HFF-Myc (cell line): Measurements from ENCODE around the gene ADAM22.

Source experiments
- DNase-seq: peaks from one replicate; pipeline ENCODE4 v3.0.0-alpha.2; 2011; ENCODE audit warnings: low read depth; ENCODE audit errors: extremely low read depth
- H3K4me3 ChIP-seq: replicated peaks from 2 replicates; pipeline ENCODE4 v1.5.1; 2011; ENCODE audit warnings: low read depth, mild to moderate bottlenecking, control low read depth, low read length
- TF ChIP-seq, protein P1 (sequence below): IDR thresholded peaks from 2 replicates; pipeline ENCODE4 v1.5.1; 2012; ENCODE audit warnings: mild to moderate bottlenecking, low read depth, low read length, control low read depth; ENCODE audit errors: missing control alignments

ADAM22 gene

DNA sequence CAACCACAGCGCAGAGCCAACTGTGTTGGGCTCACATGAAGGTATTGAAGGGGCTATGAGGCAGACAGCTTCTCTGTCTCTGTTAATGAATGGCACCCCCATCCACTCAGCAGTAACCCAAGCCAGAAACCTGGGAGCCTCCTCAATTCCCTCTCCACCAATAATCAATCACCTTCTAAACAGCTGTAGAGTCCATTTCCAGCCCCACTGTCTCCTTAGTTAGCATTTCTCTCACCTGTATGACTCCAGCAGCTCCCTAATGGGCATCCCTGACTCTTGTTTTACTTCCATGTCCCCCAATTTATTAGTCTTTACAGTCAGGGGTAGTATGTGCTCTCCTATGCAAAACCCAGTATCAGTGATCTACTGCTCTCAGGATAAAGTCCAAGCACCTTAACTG, 278.9 kb downstream of the ADAM22 start:
- TF ChIP-seq, protein P1, sequence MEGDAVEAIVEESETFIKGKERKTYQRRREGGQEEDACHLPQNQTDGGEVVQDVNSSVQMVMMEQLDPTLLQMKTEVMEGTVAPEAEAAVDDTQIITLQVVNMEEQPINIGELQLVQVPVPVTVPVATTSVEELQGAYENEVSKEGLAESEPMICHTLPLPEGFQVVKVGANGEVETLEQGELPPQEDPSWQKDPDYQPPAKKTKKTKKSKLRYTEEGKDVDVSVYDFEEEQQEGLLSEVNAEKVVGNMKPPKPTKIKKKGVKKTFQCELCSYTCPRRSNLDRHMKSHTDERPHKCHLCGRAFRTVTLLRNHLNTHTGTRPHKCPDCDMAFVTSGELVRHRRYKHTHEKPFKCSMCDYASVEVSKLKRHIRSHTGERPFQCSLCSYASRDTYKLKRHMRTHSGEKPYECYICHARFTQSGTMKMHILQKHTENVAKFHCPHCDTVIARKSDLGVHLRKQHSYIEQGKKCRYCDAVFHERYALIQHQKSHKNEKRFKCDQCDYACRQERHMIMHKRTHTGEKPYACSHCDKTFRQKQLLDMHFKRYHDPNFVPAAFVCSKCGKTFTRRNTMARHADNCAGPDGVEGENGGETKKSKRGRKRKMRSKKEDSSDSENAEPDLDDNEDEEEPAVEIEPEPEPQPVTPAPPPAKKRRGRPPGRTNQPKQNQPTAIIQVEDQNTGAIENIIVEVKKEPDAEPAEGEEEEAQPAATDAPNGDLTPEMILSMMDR, result no peak
- no peak for DNase-seq
- no peak overlapping the region for H3K4me3 ChIP-seq

DNA sequence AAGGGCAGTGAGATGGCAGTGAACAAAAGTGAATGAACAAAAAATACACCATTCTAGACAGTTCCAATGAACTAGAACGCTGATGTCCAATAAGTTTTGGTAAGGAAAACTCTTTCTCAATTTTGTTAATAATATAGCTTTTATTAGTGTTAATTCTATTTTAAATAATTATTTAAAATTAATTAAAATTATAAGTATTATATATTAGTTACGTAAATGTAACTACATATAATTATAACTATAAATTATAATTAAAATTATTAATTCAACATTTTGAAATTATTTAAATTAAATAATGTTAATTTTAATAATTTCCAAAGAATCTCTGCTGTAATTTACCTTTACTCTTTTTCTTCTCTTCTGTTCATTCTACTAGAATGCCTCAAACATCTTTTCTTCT, 280.4 kb downstream of the ADAM22 start:
- DNase-seq, result no peak
- no peak overlapping the region for H3K4me3 ChIP-seq
- TF ChIP-seq, protein P1, result no peak

DNA sequence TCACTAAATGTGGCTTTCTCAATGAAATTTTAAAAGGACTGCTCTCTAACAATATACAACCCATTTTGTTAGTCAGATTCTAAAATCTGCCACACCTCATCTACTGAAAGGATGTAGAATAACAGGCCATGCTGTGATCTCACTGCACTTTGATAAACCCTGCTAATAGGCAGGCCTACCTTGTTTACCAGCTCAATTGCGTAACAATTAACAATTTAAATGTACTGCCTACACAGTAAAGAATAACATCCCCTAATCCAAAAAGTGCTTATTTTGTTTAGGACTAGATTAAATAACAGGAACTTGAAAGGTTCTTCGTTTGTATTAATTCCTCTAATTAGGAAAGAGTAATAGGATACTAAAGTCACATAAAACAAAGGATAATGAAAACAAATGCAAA, 281.2 kb downstream of the ADAM22 start:
- no peak overlapping the region for H3K4me3 ChIP-seq
- TF ChIP-seq, protein P1, result no peak
- no peak for DNase-seq

DNA sequence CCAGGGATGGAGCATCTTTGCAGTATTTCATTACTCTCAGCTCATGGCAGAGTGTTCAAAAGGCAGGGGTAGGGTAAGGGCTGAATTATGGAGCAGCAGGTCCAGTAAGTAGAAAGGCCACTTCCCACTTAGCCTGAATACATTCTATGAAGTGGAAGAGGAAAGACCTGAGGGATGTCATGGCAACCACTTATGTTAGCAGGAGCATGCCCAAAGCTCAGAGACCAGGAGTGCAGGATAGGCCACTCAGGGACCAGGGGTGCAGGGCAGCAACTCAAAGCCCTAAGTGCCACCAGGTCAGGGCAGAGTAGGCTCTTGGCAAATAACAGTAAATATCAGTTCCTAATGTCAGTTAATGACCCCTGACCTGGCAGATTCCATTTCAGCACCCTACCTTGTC, 282.2 kb downstream of the ADAM22 start:
- H3K4me3 ChIP-seq, result no peak overlapping the region
- TF ChIP-seq, protein P1, result no peak
- no peak for DNase-seq

DNA sequence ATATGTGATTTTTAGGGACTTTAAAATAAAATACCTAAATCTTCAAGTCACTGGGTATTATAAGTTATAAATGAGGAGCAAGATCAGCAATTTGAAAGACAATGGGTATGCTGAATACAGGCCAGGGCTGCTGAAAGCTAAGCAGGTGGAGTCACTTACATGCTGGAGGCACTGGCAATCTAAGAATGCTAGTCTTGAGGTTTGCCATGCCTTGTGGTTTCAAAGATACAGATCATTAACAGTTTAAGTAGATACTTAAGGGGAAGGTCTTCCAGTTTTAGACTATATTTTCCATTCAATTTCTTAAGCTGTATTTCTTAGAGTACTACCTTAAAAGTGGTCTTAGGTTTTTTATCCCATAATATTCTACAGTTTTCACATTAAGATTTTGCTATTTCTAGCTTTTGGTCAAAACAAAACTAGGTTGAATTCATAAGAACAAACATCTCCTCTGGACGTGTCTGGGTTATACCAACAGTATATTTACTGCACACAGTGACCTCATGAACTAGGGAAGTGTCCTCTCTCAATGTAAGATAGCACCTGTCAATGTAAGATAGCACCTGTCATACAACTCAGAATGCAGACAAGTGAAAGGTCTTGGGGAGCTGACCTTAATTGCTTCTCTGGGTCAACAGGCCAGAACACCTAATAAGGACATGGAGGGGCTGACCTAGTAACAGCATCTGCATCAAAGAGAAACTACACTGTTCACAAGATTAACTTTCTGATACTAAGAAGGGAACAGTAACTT, 283.8 kb downstream of the ADAM22 start:
- DNase-seq, result no peak
- TF ChIP-seq, protein P1, result no peak
- peak overlapping the region; percentile 88 for H3K4me3 ChIP-seq

DNA sequence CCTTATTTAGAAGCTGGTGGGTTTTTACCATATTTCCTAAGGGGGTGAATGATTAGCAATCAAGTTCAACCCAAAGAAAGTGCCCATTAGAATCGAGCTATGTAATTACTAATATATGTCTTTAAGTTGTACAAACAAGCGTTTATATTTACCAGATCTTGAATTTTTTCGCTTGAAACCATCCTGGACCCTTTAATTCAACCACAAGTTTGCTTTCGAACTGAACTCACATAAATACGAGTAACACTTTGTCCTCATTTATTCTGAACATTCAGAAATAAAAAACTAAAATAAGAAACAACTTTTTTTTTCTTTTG, 284.3 kb downstream of the ADAM22 start:
- TF ChIP-seq, protein P1, result no peak
- peak overlapping the region; percentile 88 for H3K4me3 ChIP-seq
- no peak for DNase-seq
